Activated T-cell treated with anti-CD3 and anti-CD28 coated beads, Interleukin-2, amount 50 U/mL, for 1 hour (primary cell): ENCODE measurements around the gene VAMP3.
"Not testable (repeated sequence)": the region's sequence is repeated elsewhere in the genome, so short reads cannot be mapped to it uniquely, and the experiment has no call there.

Experiments used
- DNase-seq: peaks from one replicate; pipeline ENCODE4 v3.0.0-alpha.2; 2020

VAMP3 gene

DNA sequence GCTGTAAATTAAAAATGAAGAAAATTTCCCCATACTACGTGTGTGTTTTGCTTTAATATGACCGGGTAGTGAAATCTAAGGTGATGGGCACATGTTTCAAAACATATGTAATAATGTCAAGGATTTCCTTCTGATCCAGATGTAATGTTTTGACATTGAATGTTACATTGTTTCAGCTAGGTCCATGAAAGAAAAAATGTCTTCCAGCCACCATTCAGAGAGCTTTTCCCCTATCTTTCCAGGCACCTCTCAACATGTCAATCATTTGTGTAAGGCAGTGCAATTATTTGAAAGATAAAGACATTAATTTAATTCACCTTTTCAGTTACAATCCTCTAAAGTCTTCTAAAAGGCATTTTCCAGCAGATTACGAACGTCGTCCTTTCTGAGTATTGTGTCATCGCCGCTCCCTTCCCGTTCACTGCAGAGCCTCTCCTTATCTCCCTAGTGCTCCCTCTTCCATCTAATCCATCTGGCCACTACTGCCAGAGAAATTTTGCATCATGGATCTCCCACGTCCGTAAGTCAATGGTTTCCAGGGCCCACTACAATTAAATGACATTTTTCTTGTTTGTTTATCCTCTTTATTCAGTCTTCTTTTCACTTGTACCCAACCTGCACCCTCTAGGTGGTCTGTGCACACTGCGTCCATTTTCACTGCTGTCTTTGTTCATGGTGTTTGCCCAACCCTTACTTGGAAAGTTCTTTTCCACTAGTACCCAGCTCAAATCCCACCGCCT, 1.3 kb upstream of the VAMP3 start:
- no peak for DNase-seq

DNA sequence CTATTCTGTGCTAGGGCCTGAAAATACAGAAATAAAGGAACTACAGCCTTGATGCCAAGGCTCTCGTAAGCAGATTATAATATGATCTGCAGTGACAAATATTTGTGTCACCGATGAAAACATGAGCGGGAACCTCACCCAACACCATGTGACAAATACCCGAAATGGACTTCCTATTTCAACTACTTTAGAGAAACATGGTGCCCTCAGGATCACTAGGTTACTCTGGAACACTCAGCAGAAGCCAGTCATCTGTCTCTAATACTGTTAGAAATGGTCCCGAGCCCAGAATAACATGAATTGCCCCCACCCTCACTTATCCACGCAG, 463 bp upstream of the VAMP3 start:
- DNase-seq, result no peak

DNA sequence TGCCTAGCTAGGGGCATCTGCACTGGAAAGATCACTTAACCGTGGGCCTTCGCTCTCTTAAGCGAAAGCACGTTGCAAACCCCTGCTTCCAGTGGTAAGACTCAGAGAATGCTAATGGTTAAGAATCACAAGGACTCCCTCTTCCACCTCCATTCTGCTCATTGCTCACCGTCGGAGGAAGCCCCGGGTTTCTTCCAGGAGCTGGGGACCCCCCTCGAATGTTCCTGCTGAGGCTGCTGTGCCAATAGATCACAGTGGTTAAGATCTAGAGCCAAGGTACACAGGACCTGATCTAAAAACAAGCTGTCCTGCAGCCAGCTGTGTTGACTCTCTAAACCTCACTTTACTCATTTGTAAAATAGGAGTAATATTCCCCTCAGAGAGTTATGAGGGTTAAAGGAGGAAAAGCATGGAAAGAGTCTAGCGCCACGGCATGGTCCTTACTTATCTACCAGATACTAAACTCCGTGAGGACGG, 765 bp downstream of the VAMP3 start:
- no peak for DNase-seq

DNA sequence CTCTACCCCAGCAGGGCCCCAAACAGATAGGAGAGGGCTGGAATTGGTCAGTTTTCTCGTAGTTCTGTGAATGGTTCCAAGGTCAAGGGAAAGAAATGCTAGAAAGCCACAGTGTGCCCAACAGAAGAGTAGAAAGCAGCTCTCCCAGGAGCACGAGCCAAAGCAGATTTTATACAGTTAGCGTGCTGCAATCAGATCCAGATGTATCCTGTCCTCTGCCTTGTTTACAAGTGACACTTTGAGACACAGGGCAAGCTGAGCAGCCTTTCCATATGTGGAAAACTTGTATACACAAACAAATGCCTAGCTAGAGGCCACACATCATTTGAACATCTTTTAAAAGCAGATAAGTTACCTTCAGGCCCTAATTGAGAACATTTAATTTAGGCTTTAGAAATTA, 6.5 kb downstream of the VAMP3 start:
- DNase-seq, result no peak

DNA sequence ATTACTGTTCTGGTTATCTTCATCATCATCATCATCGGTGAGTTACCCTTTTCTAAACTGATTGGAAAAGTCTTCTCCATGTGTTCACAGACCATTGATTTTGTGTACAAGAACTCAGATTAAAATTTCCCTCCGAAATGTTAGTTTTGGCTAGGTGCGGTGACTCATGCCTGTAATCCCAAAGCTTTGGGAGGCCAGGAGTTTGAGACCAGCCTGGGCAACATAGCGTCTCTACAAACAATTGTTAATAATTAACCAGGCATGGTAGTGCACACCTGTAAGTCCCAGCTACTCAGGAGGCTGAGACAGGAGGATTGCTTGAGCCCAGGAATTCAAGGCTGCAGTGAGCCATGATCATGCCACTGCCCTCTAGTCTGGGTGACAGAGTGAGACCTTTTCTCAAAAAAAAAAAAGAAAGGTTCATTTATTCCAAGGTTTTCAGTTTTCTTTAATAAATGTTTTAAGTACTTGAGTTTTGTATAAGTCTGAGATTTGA, 7.1 kb downstream of the VAMP3 start:
- DNase-seq, result no peak

- DNase-seq, result no peak
These were observed 9.9 kb downstream of the VAMP3 start for GRCh38 chr1:7780976-7781375.

DNA sequence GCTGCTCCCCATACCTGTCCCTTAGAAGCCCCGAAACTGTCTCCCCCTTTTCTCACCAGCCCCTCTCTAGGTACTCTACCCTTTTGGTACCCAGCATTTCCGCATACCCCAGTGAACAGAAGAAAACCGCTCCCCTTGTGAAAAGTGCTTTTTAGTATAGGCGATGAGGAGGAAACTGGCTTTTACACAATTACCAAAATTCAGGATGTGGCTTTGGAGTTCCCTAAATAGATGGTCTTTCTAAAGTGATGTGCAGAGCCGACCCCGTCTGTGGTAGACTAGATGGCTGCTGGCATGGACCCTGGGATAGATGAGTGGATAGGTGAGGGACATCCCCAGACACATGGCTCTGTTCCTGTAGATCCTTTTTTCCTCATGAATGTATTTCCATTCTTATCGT, 10.4 kb downstream of the VAMP3 start:
- no peak for DNase-seq

- peak; percentile 31 for DNase-seq
These were observed 10.9 kb downstream of the VAMP3 start for GRCh38 chr1:7781923-7782495.

DNA sequence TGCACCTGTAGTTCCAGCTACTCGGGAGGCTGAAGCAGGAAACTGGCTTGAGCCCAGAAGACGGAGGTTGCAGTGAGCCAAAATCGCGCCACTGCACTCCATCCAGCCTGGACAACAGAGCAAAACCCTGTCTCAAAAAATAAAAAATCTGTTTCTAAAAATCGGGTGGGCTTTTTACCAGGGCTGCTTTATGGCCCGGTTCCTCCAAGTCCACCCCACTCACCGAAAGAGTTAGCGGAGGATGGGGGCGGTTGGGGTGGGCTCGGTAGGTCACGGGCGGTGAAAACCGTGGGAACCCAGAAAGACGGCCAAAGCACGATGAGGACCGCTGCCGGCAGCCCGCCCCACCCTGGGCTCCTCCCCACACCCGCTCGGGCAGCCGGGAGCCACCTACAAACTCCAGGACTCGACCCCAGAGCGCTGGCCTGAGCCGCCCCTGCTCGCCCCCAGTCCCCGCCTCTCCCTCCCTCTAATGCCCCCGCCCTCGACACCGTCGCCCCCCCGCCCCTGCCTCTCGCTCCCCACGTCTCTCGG, 12.1 kb downstream of the VAMP3 start:
- DNase-seq, result no peak

- peak; percentile 95 for DNase-seq
These were observed 12.9 kb downstream of the VAMP3 start, which contains the start of gene PER3 for GRCh38 chr1:7783826-7784491. Gene PER3 (plus strand): TSS chr1:7784291. CDS start chr1:7784878, 587 bp downstream.

GRCh38 chr1:7784492-7785071, 13.5 kb downstream of the VAMP3 start:
- DNase-seq, result no peak

- no peak for DNase-seq
These were observed 14.0 kb downstream of the VAMP3 start for GRCh38 chr1:7785108-7785507.

DNA sequence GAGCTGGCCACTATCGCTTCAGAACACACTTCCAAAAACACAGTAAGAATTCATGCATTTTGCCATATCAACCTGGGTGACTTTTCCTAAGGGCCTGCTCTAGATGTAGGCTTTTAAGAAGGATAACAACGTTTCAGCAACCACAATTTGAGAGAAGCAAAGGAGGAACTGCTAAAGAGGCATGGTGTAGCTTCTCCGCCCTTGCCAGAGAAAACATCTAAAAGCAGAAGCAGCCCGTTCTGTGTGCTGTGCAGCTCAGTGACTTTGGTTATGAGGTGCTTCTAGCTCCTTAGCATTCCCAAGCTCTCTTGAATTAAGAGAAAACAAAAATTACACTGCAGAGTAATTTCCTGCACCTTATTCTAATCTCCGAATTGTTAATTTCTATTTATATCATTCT, 15.7 kb downstream of the VAMP3 start:
- DNase-seq, result no peak

DNA sequence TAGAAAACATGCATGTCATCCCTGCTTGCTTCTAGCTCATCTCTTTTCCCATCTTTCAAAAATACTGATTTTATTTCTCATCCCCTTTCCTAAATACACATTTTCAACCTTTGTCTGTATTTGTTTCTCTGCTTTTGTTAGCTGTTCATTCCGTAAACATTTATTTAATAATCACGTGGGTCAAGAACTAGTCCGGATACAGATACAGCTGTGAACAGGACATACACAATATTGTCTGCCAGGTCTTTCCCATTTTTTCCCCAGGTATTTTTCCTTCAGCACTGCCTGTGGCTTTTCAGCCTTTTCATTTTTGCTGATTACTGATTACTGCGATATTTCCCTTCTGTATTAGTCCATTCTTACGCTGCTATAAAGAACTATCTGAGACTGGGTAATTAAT, 18.7 kb downstream of the VAMP3 start:
- no peak for DNase-seq

DNA sequence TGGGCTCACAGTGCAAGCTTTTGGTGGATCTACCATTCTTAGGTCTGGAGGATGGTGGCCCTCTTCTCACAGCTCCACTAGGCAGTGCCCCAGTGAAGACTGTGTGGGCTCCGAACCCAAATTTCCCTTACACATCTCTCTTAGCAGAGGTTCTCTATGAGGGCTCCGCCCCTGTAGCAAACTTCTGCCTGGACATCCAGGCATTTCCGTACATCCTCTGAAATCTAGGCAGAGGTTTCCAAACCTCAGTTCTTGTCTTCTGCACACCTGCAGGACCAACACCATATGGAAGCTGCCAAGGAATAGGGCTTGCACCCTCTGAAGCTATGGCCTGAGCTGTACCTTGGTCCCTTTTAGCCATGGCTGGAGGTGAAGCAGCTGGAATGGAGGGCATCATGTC, 19.9 kb downstream of the VAMP3 start:
- DNase-seq, result not testable (repeated sequence)

DNA sequence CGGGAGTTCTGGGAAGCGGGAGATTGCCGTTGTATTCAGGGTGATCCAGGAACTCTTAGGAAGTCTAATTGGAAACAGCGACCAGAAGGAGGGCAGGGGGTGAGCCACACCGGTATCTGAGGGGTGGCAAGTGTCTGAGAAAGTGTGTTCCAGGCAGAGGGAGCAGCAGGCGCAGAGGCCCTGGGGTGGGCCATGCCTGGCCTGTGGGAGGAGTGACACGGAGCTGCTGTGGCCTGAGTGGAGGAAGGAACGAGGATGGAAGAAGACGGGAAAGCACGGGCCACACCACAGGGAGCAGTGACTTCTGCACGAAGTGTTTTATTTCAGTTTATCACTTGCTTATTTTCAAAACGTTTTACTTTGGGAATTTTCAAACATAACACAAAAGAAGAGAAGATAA, 24.3 kb downstream of the VAMP3 start:
- DNase-seq, result no peak

DNA sequence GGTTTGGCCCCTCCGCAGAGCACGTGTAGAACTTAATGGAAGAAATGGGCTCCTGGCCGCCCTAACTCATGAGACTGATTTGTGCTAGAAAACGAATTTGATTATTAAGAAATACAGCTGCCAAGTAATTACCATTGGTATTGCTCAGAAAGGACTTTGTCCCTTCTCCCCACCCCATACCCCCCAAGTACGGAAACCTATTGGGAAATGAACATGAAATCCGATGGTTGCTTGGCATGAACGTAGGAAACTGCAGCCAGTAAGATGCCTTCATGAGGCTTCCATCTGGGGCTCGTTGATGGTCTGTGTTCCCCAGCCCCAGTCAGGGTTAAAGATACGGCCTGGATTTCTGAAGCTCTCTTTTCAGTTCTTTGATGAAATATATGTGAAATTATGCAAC, 34.4 kb downstream of the VAMP3 start:
- no peak for DNase-seq

GRCh38 chr1:7808253-7808844, 37.3 kb downstream of the VAMP3 start:
- no peak for DNase-seq

DNA sequence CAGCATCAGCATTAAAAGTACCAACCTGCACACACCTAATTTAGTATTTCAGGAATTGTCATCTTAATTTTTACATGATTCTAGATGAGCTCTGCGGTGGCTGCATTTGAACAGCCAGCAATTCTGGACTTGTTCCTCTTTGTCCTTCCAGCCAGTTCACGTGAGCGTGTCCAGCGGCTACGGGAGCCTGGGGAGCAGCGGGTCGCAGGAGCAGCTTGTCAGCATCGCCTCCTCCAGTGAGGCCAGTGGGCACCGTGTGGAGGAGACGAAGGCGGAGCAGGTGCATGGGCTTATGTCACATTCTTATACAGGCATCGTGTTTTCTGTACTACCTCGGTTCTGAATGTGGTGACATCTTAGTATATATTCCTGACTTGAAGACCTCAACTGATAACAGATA, 38.6 kb downstream of the VAMP3 start:
- no peak for DNase-seq

- no peak for DNase-seq
These were observed 39.3 kb downstream of the VAMP3 start for GRCh38 chr1:7810395-7810794.

- DNase-seq, result no peak
These were observed 40.4 kb downstream of the VAMP3 start for GRCh38 chr1:7811476-7811875.

GRCh38 chr1:7813677-7814373, 42.7 kb downstream of the VAMP3 start:
- no peak for DNase-seq
